GM19035 (cell line): ENCODE measurements around the gene CMPK2.
"Not testable (repeated sequence)": the region's sequence is repeated elsewhere in the genome, so short reads cannot be mapped to it uniquely, and the experiment has no call there.

ENCODE experiments used
- ATAC-seq: cut with Tn5 transposase; IDR thresholded peaks from one replicate; pipeline ENCODE4 v1.9.1; 2021; ENCODE audit not compliant: unreplicated experiment

The CMPK2 gene, protein sequence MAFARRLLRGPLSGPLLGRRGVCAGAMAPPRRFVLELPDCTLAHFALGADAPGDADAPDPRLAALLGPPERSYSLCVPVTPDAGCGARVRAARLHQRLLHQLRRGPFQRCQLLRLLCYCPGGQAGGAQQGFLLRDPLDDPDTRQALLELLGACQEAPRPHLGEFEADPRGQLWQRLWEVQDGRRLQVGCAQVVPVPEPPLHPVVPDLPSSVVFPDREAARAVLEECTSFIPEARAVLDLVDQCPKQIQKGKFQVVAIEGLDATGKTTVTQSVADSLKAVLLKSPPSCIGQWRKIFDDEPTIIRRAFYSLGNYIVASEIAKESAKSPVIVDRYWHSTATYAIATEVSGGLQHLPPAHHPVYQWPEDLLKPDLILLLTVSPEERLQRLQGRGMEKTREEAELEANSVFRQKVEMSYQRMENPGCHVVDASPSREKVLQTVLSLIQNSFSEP

DNA sequence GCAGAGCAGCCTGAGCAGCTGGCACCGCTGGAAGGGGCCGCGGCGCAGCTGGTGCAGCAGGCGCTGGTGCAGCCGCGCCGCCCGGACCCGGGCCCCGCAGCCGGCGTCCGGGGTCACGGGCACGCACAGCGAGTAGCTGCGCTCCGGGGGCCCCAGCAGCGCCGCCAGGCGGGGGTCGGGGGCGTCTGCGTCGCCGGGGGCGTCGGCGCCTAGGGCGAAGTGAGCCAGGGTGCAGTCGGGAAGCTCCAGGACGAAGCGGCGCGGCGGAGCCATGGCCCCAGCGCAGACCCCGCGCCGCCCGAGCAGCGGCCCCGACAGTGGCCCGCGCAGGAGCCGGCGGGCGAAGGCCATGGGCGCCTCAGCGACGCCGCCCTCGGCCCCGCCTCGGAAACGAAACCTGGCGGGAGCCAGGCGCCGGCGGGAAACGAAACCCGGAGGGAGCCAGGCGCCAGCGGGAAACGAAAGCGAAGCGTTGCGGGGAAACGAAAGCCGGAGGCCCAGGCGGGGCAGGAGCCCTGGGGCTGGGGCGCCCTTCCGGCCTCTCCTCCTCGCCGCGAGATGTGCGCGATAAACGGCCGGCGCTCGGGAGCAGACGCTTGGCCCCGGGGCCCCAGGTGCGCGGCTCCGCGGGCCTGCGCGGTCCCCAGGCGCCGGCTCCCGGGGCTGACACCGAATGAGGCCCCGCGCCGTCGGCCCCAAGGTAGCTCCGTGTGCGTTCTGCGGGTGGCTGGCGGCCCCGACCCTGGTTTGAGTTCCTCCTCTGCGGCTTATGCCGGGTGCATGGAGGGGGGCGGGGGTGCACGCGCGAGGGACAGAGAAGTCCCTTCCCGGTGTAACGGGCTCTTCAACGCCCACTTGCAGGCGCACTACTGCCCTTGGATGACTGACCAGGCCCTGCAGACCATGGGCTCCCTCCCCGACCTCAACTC, at the start of gene CMPK2:
Gene CMPK2 (minus strand): TSS at position 562 of the 929 bp plus-strand sequence. CDS start 211 bp downstream, at position 351.
- ATAC-seq, result peak; percentile 80

DNA sequence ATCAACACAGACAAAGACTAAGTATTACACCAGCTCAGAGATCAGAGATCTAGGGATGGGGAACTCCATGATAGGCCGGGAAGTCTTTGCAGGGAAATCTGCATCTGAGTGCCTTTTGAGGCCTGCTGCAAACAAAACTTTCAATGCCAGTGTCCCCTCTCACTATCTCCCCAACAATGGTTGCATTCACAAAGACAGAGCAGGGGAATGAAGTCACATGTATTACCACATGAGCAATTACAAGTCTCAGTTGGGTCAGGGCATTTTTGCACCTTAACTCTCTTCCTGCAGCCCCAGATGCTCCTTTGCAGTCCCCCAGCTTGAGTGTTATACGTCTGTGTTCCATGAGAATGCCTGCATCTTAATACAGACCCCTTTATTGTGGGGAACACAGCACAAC, 49.7 kb upstream of the CMPK2 start:
- no peak for ATAC-seq

DNA sequence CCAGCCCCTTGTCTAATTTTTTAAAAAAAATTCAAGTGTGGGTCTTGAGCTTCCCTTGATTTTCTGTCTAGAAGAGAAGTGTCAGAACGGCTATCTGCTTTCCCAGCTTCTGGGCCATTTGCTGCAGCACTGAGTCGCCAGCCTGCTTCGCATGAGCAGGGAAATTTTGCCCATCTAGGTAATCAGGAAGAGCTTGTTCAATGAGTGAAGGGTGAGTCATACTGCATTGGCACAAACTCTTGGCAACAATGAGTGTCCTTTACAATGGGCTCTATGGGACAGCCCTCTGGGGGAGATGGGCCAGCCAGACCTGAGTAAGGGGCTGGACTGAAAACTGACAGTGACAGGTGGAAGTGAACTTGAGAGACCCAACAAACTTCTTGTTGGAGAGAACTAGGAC, 49.1 kb upstream of the CMPK2 start:
- no peak for ATAC-seq

DNA sequence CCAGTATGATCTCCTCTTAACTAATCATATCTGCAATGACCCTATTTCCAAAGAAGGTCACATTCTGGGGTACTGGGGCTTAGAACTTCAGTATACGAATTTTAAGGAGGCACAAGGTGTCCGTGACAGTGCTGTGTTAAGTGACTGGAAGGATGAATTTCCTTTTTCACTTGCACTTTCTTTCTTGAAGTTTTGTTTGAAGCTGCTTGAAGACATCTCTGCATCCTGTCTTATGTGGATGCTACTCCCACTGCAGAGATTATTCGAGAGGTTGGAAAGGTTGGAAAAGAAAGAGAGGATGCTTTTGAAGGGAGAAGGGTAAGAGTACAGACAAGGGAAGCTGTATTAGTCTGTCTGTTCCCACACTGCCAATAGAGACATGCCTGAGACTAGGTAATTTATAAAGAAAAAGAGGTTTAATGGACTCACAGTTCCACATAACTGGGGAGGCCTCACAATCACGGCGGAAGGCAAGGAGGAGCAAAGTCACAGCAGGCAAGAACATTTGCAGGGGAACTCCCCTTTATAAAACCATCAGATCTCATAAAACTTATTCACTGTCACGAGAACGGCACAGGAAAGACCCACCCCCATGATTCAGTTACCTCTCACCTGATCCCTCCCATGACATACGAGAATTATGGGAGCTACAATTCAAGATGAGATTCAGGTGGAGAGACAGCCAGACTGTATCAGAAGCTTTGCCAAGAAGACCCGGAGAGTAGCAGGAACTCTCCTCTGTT, 47.9 kb upstream of the CMPK2 start:
- no peak for ATAC-seq

DNA sequence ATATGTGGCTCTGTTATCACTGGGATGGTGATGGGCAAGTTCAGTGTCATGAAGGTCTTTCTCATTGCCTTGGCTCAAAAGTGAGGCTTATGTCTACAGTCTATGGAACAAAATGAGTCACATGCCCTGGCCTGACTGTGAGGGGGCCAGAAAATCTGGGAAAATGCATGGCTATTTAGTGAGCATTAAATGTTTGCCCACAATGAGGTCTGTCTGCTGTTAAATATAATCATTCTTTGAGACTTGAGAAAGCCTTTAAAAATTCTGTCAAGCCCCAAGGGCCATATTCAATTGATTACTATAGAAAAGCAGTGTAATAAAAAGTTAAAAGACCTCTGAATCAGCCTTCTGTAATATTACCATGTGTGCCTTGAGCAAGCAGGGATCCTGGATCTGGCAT, 46.0 kb upstream of the CMPK2 start:
- no peak for ATAC-seq

DNA sequence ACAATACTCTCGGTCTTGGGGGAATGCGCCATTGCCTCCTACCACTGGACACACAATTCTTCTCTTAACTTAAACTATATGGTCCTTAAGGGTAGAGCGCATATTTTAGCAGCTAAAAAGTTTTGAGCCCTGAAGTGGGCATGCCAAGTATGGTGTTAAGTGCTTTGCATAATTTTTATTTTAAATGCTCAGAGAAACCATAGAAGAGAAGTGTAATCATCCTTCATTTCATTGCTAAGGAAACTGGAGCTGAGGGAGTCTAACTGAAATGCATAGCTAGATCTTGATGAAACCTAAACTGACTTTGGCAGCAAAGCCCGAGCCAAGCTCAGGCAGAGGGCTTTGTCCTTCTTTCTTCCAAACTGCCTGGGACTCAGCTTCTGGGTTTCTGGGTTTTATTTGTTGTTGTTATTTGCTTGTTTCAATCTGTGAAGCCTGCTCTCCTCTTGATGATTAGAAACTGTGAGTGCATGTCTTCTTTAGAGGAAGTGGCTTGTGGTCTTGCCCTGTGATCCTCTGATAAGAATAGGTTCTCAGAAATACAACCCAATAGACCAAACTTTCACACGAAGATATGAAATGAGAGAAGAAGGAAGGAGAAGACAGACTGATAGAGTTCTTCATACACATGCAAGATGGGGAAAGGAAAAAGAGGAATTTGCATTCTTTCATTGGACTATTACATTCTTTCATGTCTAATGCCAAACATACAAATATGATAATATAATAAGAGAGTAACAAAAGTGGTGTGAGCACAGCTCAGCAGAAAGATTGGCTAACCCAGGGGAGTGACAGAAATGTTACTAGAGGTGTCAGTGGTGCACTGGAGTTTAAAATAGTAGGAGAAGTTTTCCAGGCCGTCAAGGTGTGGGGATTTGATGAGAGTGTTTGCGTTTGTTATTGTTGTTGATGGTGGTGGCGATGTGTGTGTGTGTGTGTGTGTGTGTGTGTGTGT, 44.0 kb upstream of the CMPK2 start:
- peak; percentile 99 for ATAC-seq

DNA sequence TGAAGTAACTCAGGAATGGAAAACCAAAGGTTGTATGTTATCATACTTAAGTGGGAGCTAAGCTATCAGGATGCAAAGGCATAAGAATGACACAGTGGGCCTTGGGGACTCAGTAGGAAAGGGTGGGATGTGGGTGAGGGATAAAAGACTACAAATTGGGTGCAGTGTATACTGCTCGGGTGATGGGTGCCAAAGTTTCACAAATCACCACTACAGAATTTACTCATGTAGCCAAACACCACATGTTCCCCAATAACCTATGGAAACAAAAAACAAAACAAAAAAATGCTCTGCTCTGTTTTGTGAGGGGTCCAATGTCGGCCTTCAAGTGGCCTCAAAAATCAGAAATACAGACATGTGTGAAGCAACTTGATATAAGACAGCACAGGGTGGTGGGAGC, 42.6 kb upstream of the CMPK2 start:
- no peak for ATAC-seq

DNA sequence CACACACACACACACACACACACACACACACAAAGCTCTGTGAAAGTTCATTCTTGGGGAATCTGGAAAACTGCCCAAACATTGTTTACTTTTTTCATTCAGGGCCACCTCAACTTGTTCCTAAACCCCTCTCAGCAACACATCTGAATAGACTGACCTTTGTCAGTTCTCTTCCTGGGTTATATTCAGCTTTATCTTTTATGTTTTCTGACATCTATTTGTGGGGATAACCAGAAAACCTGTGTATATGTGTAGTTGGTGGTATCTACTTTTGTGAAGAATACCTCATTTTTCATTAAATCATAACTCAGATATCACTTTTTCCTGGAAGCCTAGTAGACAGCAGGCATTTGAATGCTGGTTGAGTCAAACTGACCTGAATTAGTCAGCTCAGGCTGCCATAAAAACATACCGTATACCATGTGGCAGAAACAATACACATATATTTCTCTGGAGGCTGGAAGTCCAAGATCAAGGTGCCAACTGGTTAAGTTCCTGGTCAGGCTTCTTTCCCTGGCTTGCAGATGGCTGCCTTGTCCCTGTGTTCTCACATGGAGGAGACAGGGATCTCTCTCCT, 40.5 kb upstream of the CMPK2 start:
- ATAC-seq, result no peak

DNA sequence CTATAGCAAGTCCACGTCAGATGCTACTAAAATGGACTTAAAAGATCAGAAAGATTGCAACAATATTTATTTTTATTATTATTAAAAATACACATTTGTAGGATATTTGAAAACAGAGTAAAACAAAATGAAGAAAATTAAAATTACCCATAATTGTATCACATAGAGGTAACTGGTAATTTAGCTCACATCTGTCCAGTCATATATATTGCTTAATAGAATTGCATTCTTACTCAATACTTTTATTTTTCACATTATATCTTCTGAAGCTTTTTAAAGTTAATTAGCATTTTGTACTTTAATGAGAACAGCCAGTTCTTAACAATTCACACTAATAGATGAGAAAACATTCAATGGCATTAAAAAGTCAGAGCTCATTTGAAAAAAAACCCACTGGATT, 40.0 kb upstream of the CMPK2 start:
- ATAC-seq, result no peak

DNA sequence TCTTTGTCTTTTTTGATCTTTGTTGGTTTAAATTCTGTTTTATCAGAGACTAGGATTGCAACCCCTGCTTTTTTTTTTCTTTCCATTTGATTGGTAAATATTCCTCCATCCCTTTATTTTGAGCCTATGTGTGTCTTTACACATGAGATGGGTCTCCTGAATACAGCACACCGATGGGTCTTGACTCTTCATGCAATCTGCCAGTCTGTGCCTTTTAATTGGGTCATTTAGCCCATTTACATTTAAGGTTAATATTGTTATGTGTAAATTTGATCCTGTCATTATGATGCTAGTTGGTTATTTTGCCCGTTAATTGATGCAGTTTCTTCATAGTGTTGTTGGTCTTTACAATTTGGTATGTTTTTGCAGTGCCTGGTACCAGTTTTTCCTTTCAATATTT, 36.9 kb upstream of the CMPK2 start:
- ATAC-seq, result not testable (repeated sequence)

DNA sequence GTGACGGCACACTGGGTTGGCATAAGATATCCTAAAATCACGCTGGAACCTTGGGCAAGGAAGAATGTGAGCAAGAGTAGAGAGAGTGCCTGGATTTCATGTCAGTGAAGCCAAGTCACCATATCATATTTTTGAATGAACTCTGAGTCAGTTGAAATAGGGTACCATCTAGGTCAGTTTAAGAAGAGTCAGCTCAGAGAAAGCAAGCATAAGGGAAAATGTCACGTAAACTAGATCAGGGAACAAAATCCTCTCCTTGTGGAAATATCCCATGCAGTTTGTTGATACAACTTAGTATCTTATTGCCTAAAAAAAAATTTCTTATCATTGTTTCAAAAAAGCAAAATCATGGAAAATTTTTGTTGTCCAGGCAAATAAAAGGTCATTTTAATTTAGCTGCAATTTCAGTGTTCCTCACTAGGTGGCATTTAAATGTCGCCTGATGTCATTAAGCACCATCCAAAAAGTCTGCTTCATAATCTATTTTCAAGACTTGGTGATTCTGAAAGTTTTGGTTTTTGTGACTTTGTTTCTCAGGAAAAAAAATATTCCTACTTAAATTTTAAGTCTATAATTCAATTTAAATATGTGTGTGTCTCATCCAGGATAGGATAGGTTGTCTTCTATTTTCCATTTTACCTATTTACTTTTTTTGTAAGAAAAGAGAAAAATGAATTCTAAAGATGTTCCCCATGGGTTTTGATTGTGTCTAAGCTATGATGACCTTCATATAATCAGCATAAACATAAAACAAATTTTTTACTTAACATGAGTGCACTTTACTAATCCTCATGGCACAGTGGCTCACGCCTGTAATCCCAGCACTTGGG, 31.4 kb upstream of the CMPK2 start:
- no peak for ATAC-seq

DNA sequence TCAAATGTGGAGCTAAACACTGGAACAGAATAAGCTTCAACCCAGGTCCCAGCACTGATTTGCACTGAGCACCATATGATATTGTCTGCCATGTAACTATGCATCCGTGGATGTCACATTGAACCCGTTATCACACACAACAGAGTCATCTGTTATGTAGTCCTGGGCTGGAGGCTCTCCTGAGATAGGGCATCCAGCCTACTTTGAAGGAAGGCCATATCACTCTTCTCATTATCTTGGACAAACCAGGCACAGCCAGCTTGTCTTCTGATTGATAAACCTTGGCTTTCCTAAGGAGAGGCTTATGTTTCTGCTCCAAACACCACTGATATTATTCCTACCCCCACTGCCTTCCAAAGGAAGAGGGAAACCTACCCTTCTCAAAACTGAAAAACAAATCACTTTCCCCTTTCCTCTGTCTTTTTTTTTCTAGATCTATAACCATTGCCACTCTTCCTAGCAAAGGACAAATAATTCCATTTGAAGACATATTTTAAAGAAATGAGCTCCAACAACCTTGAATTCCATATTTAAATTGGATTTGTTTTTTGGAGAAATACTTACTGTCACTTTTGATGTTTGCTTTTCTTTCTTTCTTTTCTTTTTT, 28.3 kb upstream of the CMPK2 start:
- no peak for ATAC-seq

DNA sequence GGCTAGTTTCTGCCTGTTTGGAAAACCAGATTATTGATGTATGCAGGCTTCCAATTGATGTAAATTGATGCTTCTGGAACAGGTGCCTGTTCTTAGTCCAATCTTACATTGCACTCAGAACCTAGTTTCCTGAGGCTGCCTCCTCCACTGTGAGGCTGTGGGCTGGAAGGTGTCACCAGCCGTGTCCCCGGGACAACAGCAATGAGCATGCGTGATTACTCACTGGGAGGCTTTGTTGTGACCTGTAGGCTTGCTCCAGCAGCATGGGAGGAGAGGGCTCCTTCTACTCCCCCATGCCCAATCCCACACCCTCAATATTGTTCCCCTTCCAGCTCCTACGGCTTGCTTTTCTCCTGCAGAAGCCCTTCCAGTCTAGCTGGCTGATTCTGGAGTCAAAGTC, 23.0 kb upstream of the CMPK2 start:
- ATAC-seq, result no peak

DNA sequence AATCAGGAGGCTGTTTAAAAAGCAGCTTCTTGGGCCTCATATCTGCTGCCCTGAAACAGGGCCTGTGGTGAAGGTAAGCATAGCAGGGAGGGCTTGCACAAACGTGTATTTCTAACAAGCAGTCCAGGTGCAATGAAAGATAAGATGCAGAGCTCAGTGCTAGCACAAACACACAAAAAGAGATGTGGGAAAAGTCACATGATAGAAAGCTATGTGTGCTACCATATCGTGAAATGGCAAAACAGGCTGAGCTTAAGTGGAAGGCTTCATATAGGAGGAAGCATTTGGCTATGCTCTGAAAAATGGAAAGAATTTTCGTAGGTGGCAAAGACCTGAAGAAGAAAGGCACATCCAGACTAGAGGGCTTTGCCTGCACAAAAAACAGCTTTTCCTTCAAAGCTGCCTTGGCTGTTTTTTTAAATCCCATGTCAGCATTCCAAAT, 22.1 kb upstream of the CMPK2 start:
- ATAC-seq, result no peak

DNA sequence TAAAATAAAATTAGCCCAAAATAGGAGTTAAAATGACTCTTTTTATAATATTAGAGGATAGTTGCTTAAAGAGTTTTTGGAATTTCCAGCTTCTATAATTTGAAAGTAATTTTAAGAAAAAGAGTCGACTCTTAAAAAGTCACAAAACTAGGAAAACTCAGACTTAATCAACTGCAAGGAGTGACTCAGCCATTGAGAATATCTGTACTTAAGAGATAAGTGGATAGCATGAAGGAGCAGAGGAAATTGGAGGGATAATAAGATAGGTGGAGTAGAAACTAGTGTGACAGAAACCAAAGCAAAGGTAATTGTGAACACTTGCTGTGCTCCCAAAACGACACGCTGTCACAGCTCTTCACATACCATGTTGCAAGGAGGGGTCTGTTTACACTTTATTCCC, 20.3 kb upstream of the CMPK2 start:
- ATAC-seq, result no peak

DNA sequence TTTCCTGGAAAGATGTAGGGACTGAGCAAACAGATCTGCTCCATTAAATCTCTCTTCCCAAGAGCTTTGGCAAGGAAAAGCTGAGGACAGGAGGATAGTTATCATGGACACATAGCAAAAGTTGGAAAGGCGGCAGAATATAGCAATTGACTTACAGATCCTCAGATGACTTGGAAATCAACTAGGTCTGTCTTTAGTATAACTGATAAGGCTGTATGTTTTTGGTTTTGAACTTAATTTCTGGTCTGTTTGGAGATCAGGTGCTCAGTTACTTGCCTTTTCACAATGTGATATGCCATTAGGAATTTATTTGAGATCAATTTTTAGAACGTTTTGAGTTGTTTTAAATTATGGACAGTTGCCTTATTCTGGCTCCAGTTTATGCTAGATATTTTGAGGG, 19.8 kb upstream of the CMPK2 start:
- ATAC-seq, result no peak

DNA sequence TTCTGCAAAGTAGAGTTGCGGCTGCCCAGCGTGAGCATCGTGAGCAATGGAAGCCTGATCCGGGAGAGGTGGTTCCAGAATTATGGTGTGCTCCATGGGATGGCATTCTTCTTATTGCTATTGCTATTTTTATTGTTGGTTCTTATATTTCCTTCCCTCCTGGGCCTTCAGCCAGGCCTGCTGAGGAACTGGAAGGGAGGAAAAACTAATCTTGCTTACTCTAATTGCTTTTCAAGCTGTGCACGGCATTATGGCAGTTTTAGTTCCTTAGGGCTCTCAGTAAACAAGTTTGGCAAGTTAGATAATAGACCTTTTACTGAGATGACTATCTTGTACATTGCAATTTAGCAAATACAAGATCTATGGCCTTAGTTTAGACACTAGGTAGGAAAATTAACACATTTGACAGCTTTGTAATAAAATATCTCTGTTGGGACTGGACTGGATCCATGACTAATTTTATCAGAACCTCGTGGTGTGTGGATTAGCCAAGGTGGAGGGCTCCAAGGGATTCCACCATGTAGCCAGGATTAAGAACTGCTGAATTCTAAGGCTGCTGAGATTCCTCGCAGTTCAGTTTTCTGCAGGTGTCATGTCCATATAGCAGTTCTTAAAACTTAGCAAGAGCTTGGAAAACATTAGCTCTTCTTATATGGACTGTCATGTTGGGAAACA, 17.9 kb upstream of the CMPK2 start:
- ATAC-seq, result no peak

DNA sequence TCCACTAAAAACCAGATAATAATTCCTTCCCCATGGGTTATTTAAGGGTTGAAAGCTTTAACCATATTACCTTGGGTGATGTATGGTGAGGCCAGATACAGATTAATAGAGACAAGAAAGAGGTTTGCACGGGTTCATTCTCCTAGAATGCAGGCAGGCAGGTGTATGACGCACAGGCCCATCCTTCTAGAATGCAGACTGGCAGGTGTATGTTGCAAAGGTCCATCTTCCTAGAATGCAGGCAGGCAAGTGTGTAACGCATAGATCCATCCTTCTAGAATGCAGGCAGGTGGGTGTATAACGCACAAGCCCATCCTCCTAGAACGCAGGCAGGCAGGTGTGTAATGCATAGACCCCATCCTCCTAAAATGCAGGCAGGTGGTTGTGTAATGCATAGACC, 15.8 kb upstream of the CMPK2 start:
- no peak for ATAC-seq
